Stomach (tissue), 4 donors: Measurements from ENCODE around the gene ALOX5AP.

Experiments
- EP300 ChIP-seq: sonication (generic); formaldehyde crosslinking; IDR thresholded peaks from one replicate; pipeline ENCODE4 v1.6.1; 2017; ENCODE audit warnings: antibody characterized with exemption
- POLR2AphosphoS5 ChIP-seq, 3 donors: sonication (generic); formaldehyde crosslinking; IDR thresholded peaks; one replicate each; pipeline ENCODE4 v1.6.1; 2016; ENCODE audit warnings: antibody characterized with exemption in 3 of 3
- TF ChIP-seq, protein P1 (sequence below), 7 experiments: fragments of 450-650 bp in 4 of 7; fragments of 200-600 bp in 3 of 7; sonication (generic) in 3 of 7; IDR thresholded peaks; one replicate each; pipeline ENCODE4 v1.5.1; 2016 to 2019; ENCODE audit warnings: antibody characterized with exemption in 7 of 7, control low read depth in 2 of 7, mild to moderate bottlenecking in 1 of 7

DNA sequence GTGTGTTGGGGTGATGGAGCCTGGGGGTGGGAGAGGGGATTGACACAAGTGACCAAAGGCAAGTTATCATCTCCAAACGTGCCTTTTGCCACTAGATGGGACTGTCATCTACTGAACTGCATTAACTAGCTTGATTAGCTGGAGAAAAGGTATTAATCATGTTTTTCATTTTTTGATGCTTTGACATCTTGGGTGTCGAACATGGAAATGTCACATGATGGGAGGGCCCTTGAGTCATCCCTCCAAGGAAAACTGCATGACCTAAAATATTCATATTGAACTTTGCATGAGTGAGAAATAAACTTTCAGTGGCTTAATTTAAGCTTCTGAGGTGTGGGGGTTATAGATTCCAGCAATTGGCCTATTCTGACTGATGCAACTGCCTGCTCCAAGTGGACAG, 73.3 kb downstream of the ALOX5AP start:
- TF ChIP-seq, protein P1, sequence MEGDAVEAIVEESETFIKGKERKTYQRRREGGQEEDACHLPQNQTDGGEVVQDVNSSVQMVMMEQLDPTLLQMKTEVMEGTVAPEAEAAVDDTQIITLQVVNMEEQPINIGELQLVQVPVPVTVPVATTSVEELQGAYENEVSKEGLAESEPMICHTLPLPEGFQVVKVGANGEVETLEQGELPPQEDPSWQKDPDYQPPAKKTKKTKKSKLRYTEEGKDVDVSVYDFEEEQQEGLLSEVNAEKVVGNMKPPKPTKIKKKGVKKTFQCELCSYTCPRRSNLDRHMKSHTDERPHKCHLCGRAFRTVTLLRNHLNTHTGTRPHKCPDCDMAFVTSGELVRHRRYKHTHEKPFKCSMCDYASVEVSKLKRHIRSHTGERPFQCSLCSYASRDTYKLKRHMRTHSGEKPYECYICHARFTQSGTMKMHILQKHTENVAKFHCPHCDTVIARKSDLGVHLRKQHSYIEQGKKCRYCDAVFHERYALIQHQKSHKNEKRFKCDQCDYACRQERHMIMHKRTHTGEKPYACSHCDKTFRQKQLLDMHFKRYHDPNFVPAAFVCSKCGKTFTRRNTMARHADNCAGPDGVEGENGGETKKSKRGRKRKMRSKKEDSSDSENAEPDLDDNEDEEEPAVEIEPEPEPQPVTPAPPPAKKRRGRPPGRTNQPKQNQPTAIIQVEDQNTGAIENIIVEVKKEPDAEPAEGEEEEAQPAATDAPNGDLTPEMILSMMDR (IDR thresholded peaks at IDR 0.05): no peak
- TF ChIP-seq POLR2AphosphoS5 (IDR thresholded peaks at IDR 0.05): no peak
- TF ChIP-seq EP300: no peak
